ENCODE results near the gene SATB2.

GRCh38 chr2:199458806-199459285 lies 1.1 kb upstream of the SATB2 start:
- TF ChIP-seq EZH2phosphoT487 (IDR thresholded peaks at IDR 0.05; ENCODE audit: borderline replicate concordance, low read length): no peak
- TF ChIP-seq CTCF (conservative IDR thresholded peaks at IDR 0.05; ENCODE audit: low read depth, low read length): 0 out of 2 replicates have a peak, but pooled peaks have one; percentile 15
- no peak for TF ChIP-seq EZH2 (IDR thresholded peaks at IDR 0.05; ENCODE audit: low read length, unreplicated experiment)
